ENCODE data around the gene TNFAIP3.

TNFAIP3 gene

GRCh38 chr6:137866200-137866913 is 702 bp upstream of the TNFAIP3 start:
- no peak for FAIRE-seq

- FAIRE-seq = no peak
Measured at GRCh38 chr6:137867685-137868509, 838 bp downstream of the TNFAIP3 start.

- FAIRE-seq = no peak
Measured at GRCh38 chr6:137868721-137869548, 1.9 kb downstream of the TNFAIP3 start.

- FAIRE-seq = no peak
Measured at GRCh38 chr6:137869549-137870307, 2.7 kb downstream of the TNFAIP3 start.

- FAIRE-seq = no peak
Measured at GRCh38 chr6:137870308-137870644, 3.2 kb downstream of the TNFAIP3 start.

- no peak for FAIRE-seq
Measured at GRCh38 chr6:137870744-137871247, 3.7 kb downstream of the TNFAIP3 start.

- no peak for FAIRE-seq
Measured at GRCh38 chr6:137871291-137871690, 4.2 kb downstream of the TNFAIP3 start.

GRCh38 chr6:137871831-137872454 is 4.9 kb downstream of the TNFAIP3 start:
- FAIRE-seq = no peak

- no peak for FAIRE-seq
Measured at GRCh38 chr6:137872581-137873115, 5.6 kb downstream of the TNFAIP3 start.

GRCh38 chr6:137873273-137873762 is 6.3 kb downstream of the TNFAIP3 start:
- peak; percentile 24 for FAIRE-seq

GRCh38 chr6:137874204-137875057 is 7.4 kb downstream of the TNFAIP3 start:
- no peak for FAIRE-seq

- no peak for FAIRE-seq
Measured at GRCh38 chr6:137875058-137875520, 8.0 kb downstream of the TNFAIP3 start.

- FAIRE-seq = no peak
Measured at GRCh38 chr6:137875606-137876005, 8.5 kb downstream of the TNFAIP3 start.

- FAIRE-seq = no peak
Measured at GRCh38 chr6:137876547-137876946, 9.5 kb downstream of the TNFAIP3 start.

- FAIRE-seq = no peak
Measured at GRCh38 chr6:137877113-137877512, 10.1 kb downstream of the TNFAIP3 start.

- FAIRE-seq = no peak
Measured at GRCh38 chr6:137877606-137878005, 10.5 kb downstream of the TNFAIP3 start.

- no peak for FAIRE-seq
Measured at GRCh38 chr6:137878029-137878428, 11.0 kb downstream of the TNFAIP3 start.

GRCh38 chr6:137878486-137879285 is 11.6 kb downstream of the TNFAIP3 start:
- FAIRE-seq = no peak

GRCh38 chr6:137879299-137879698 is 12.2 kb downstream of the TNFAIP3 start:
- no peak for FAIRE-seq

Measured in colon (tissue), 2 donors.